Glomerular endothelial cell (primary cell): ENCODE results near the gene HMGCL. TPM values are rescaled to one million over a fixed set of nuclear protein-coding genes. Genes with fewer than 3 reads are reported as not detected.
"Not testable (repeated sequence)": the region's sequence is repeated elsewhere in the genome, so short reads cannot be mapped to it uniquely, and the experiment has no call there.

Source experiments
- DNase-seq: peaks from one replicate; pipeline ENCODE4 v3.0.0-alpha.2; 2011; ENCODE audit warnings: low read depth, low spot score; ENCODE audit errors: extremely low read depth
- total RNA-seq: library from RNA; depleted of rRNA; stranded (reverse); fragments of >200 nt; gene quantifications from 2 replicates; pipeline ENCODE4 v1.2.3, GENCODE V29; 2015

Gene HMGCL
- total RNA-seq, 1 donor from 2014 or later, result 40.4 TPM

- DNase-seq, result no peak
These were observed 25.4 kb downstream of the HMGCL start for GRCh38 chr1:23799570-23800399.

DNA sequence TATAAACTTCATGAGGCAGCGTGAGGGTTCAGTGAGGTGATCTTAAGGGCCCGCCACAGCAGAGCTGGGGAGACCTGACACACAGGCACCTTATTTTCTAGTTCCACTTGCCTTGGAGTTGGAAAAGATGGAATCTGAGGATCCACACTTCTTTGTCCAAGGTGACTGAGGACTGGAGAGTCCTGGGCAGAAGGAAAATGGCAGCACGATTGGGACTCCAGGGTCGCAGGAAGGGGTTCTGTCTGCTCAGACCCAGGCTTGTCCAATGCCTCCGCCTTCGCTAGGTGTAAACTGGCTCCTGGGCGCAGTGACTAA lies 26.0 kb downstream of the HMGCL start:
- no peak for DNase-seq

- no peak for DNase-seq
These were observed 26.5 kb downstream of the HMGCL start for GRCh38 chr1:23798662-23799142.

DNA sequence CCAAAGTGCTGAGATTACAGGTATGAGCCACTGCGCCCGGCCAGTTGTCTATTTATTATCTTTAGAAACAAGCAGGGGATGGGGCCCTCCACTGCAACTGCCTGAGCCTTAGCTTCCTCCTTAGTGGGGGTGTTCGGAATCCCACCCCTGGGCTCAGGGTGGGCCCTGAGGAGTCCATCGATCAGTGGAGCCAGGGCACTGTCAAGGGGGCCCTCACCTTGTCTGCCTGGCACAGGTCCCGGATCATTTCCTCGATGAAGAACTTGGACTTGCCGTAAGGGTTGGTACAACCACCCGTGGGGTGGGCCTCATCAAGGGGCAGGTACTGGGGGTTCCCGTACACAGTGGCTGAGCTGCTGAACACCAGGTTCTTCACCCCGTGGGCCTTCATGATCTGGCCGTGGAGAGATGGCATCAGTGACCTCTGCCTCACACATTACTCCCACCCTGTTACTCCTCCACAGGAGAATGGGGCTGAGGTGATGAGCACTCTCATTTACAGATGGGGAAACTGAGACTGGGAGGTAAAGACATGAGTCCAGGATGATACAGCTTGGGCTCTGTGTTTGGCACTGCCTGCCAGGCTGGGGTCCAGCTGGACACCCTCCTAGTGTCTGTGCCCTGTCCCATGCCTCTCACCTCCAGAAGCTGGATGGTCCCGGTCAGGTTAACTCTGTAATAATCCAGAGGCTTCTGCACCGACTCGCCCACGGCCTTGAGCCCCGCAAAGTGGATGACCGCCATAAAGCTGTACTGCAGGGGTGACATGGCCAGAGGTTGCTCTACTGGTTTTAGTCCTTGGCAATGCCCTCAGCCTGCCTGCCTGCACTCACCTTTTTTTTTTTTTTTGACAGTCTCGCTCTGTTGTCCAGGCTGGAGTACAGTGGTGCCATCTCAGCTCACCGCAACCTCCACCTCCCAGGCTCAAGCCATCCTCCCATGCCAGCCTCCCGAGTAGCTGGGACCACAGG lies 27.5 kb downstream of the HMGCL start:
- no peak for DNase-seq

GRCh38 chr1:23796466-23797271 lies 28.6 kb downstream of the HMGCL start:
- DNase-seq, result no peak

- DNase-seq, result no peak
These were observed 29.4 kb downstream of the HMGCL start for GRCh38 chr1:23795676-23796465.

GRCh38 chr1:23794732-23795182 lies 30.5 kb downstream of the HMGCL start:
- DNase-seq, result not testable (repeated sequence)

GRCh38 chr1:23793861-23794731 lies 31.1 kb downstream of the HMGCL start:
- no peak for DNase-seq

GRCh38 chr1:23793018-23793781 lies 32.0 kb downstream of the HMGCL start:
- no peak for DNase-seq

- no peak for DNase-seq
These were observed 32.9 kb downstream of the HMGCL start for GRCh38 chr1:23792151-23792945.

DNA sequence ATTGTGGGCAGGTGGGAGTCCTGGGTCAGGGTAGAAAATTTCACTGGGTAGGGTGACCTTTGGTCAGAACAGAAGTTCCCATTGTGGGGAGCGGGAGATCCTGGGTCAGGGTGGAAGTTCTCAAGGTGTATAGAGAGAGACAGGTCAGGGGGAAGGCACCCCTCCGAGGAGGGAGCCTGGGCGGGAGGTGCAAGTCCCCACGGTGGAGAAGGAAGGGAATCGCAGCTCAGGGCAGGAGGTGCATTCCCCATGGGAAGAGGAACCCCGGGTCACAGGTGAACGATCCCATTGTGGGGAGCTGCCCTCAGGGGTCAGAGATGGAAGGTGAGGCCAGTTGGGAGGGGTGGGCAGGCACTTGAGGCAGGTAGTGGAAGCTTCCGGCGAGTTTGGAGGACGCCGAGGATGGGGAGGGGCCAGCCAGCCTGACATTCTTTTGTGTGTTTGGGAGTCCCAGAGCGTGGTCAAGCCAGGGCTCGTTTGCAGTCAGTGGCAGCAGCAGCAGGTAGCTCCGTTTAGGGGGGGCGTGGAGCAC lies 33.6 kb downstream of the HMGCL start:
- no peak for DNase-seq

GRCh38 chr1:23790696-23791515 lies 34.3 kb downstream of the HMGCL start, which contains the start of gene LYPLA2:
Gene LYPLA2, plus strand, starts transcription at chr1:23791145. Its CDS starts 1,538 bp downstream, at chr1:23792683.
- DNase-seq, result no peak

DNA sequence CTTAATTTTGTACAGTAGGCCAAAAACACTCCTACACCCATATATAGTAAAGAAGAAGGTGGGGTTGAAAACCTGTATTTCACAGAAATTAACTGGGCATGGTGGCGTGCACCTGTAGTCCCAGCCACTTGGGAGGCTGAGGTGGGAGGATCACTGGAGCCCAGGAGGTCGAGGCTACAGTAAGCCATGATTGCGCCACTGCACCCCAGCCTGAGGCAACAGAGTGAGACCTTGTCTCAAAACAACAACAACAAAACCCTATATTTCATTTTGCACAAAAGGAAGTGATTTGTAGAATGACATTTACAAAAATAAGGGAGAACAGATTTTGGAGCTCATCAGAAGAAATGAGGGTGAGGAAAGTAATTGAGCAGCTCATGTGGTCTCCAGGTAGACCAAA lies 36.5 kb downstream of the HMGCL start:
- DNase-seq, result no peak

- no peak for DNase-seq
These were observed 37.5 kb downstream of the HMGCL start for GRCh38 chr1:23787701-23788100.

DNA sequence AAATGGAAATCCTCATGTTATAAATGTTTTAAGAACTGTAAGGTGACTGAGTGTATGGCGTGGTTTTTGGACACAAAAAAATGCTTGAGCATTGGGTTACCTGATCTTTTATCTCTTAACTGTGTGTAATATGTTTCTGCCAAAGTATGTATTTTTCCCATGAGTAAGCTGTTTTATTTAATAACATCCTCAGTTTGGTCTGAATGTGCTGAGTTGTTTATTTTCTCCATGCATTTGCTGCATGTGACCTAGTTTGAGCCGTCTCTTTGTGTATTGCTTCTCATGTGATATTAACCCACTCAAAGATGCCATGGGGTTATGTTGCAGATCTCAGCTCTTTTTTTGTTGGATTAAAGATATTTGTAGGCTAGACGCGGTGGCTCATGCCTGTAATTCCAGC lies 40.4 kb downstream of the HMGCL start:
- DNase-seq, result no peak

GRCh38 chr1:23783141-23783540 lies 42.1 kb downstream of the HMGCL start:
- not testable (repeated sequence) for DNase-seq
